Loucy (cell line): Measurements from ENCODE around the gene RPLP1.

Experiments
- H2AFZ ChIP-seq: fragments of 200-600 bp; sonication (generic); 2 replicates; pipeline ENCODE4 v1.6.0; 2016; ENCODE audit warnings: antibody characterized with exemption, mild to moderate bottlenecking, low read length, moderate library complexity
- H3F3A ChIP-seq: fragments of 200-600 bp; 2 replicates; pipeline ENCODE4 v1.6.0; 2016; ENCODE audit warnings: antibody characterized with exemption, low read depth, mild to moderate bottlenecking
- H3K27me3 ChIP-seq: fragments of 200-600 bp; sonication (generic); 2 replicates; pipeline ENCODE4 v1.6.1; 2014; ENCODE audit warnings: low read length, mild to moderate bottlenecking; ENCODE audit not compliant: insufficient read depth, poor library complexity, severe bottlenecking
- H3K36me3 ChIP-seq: fragments of 200-600 bp; sonication (generic); 2 replicates; pipeline ENCODE4 v1.6.1; 2016; ENCODE audit warnings: low read length; ENCODE audit not compliant: insufficient read depth
- H3K4me1 ChIP-seq: fragments of 200-600 bp; sonication (generic); 2 replicates; pipeline ENCODE4 v1.5.1; 2014; ENCODE audit warnings: low read length, mild to moderate bottlenecking; ENCODE audit not compliant: insufficient read depth, poor library complexity, severe bottlenecking
- H3K4me2 ChIP-seq: fragments of 200-600 bp; sonication (generic); 2 replicates; pipeline ENCODE4 v1.6.0; 2014; ENCODE audit warnings: antibody characterized with exemption, low read length, low read depth, mild to moderate bottlenecking; ENCODE audit not compliant: poor library complexity, severe bottlenecking
- H3K4me3 ChIP-seq: fragments of 200-600 bp; sonication (generic); 2 replicates; pipeline ENCODE4 v1.5.1; 2014; ENCODE audit warnings: low read length, mild to moderate bottlenecking, mixed read lengths; ENCODE audit not compliant: poor library complexity, severe bottlenecking
- H3K79me2 ChIP-seq: fragments of 200-600 bp; sonication (generic); 2 replicates; pipeline ENCODE4 v1.6.1; 2014; ENCODE audit warnings: low read length; ENCODE audit not compliant: insufficient read depth
- H3K9ac ChIP-seq: fragments of 200-600 bp; sonication (generic); 2 replicates; pipeline ENCODE4 v1.6.0; 2014; ENCODE audit warnings: mild to moderate bottlenecking, low read depth, low read length, moderate library complexity; ENCODE audit not compliant: poor library complexity, severe bottlenecking
- H3K9me2 ChIP-seq: fragments of 200-600 bp; sonication (generic); replicated peaks from 2 replicates; pipeline ENCODE4 v1.6.1; 2016; ENCODE audit warnings: low read depth, low read length, mixed read lengths
- H3K9me3 ChIP-seq: fragments of 200-600 bp; sonication (generic); 2 replicates; pipeline ENCODE4 v1.6.1; 2014; ENCODE audit warnings: mild to moderate bottlenecking, antibody characterized with exemption, low read length, low read depth; ENCODE audit not compliant: insufficient read depth
- H4K20me1 ChIP-seq: fragments of 200-600 bp; sonication (generic); 2 replicates; pipeline ENCODE4 v1.6.0; 2014; ENCODE audit warnings: antibody characterized with exemption, low read length, mild to moderate bottlenecking; ENCODE audit not compliant: insufficient read depth, poor library complexity, severe bottlenecking
- CTCF ChIP-seq: fragments of 200-600 bp; sonication (generic); conservative IDR thresholded peaks from 2 replicates; pipeline ENCODE4 v1.5.1; 2014; ENCODE audit warnings: mild to moderate bottlenecking, antibody characterized with exemption, low read length
- EZH2phosphoT487 ChIP-seq: fragments of 200-600 bp; IDR thresholded peaks from 2 replicates; pipeline ENCODE4 v1.6.1; 2018; ENCODE audit warnings: antibody characterized with exemption, mild to moderate bottlenecking, moderate library complexity, borderline replicate concordance

RPLP1 gene

GRCh38 chr15:69424748-69425413 is 27.7 kb upstream of the RPLP1 start:
- H3K4me2 ChIP-seq: no peak overlapping the region
- no peaks in the 10 kb centered on the region for H3K9me3 ChIP-seq
- TF ChIP-seq CTCF (no peak), EZH2phosphoT487 (no peak)
- no peak overlapping the region for H2AFZ ChIP-seq
- no peak overlapping the region for H3K4me3 ChIP-seq
- no peak overlapping the region for H3K9ac ChIP-seq
- peaks cover 11% of the 10 kb centered on the region for H3K4me1 ChIP-seq
- peaks cover 4% of the 10 kb centered on the region for H4K20me1 ChIP-seq
- no peaks in the 10 kb centered on the region for H3K27me3 ChIP-seq
- H3K9me2 ChIP-seq: no peaks in the 10 kb centered on the region
- H3K36me3 ChIP-seq: peaks cover 85% of the 10 kb centered on the region
- H3F3A ChIP-seq: no peaks in the 10 kb centered on the region
- H3K79me2 ChIP-seq: peaks cover 42% of the 10 kb centered on the region

DNA sequence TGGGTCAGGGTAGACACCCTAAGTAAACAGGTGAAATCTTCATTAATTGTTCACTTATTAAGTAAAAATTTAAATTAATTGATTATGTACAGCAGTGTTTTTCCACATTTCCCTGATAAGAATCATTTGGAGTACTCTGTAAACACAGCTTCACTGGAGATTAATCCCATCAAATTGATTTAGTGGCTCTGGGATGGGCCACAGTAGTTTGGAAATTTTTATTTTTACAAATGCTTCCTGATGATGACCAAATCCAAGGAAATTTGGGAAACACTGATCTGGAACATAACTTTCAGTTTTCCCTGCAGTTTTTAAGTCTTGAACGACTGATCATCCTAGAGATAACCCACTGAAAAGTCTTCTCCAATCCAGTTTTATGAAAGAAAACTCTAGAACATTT is 18.8 kb upstream of the RPLP1 start:
- Histone ChIP-seq H3K4me1 (no peaks in the 10 kb centered on the region), H3K9ac (no peak overlapping the region), H3F3A (no peaks in the 10 kb centered on the region), H3K27me3 (no peaks in the 10 kb centered on the region), H3K79me2 (peaks cover 12% of the 10 kb centered on the region), H3K9me3 (no peaks in the 10 kb centered on the region), H4K20me1 (peaks cover 4% of the 10 kb centered on the region), H3K36me3 (peaks cover 93% of the 10 kb centered on the region), H3K4me3 (no peak overlapping the region), H3K9me2 (no peaks in the 10 kb centered on the region), H2AFZ (no peak overlapping the region), H3K4me2 (no peak overlapping the region)
- TF ChIP-seq EZH2phosphoT487 (no peak), CTCF (no peak)

- H4K20me1 ChIP-seq: peaks cover 4% of the 10 kb centered on the region
- TF ChIP-seq EZH2phosphoT487 (no peak), CTCF (no peak)
- no peaks in the 10 kb centered on the region for H3F3A ChIP-seq
- H3K9me2 ChIP-seq: no peaks in the 10 kb centered on the region
- H3K4me3 ChIP-seq: no peak overlapping the region
- no peak overlapping the region for H3K4me2 ChIP-seq
- H3K9me3 ChIP-seq: no peaks in the 10 kb centered on the region
- H3K9ac ChIP-seq: no peak overlapping the region
- H3K79me2 ChIP-seq: peaks cover 12% of the 10 kb centered on the region
- no peak overlapping the region for H2AFZ ChIP-seq
- peaks cover 92% of the 10 kb centered on the region for H3K36me3 ChIP-seq
- no peaks in the 10 kb centered on the region for H3K4me1 ChIP-seq
- H3K27me3 ChIP-seq: no peaks in the 10 kb centered on the region
Measured at GRCh38 chr15:69434238-69434637, 18.4 kb upstream of the RPLP1 start.
